Retinal pigment epithelial cell (primary cell): ENCODE data around the gene BCL11B.

Experiments
- DNase-seq: peaks from one replicate; pipeline ENCODE4 v3.0.0-alpha.2; 2010; ENCODE audit warnings: low read depth
- H3K4me3 ChIP-seq: 2 replicates; pipeline ENCODE4 v1.5.1; 2011; ENCODE audit warnings: mild to moderate bottlenecking, low read length, control low read depth, moderate library complexity
- TF ChIP-seq, protein P1 (sequence below): conservative IDR thresholded peaks from 2 replicates; pipeline ENCODE4 v1.5.1; 2011; ENCODE audit warnings: low read depth, low read length, control low read depth, inconsistent platforms

The BCL11B gene

DNA sequence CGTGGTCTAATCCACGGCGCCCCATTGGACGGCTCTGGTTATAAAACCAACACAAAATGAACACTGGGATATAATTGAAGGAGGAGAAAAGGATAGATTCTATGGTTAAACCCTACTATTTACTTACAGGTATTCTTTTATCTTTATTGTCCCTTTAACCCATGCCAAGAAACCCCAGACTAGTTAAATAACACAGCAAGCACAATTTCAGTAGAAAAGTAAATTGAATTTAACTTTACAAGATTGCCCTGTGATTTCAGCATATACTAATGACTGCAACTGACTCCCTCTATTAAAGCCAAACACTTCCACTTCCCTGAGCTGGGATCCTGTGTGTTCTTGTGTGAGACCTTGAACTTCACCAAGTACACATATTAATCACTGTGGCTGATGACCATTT, 45.3 kb downstream of the BCL11B start:
- no peak overlapping the region for H3K4me3 ChIP-seq
- DNase-seq, result no peak
- TF ChIP-seq, protein P1, sequence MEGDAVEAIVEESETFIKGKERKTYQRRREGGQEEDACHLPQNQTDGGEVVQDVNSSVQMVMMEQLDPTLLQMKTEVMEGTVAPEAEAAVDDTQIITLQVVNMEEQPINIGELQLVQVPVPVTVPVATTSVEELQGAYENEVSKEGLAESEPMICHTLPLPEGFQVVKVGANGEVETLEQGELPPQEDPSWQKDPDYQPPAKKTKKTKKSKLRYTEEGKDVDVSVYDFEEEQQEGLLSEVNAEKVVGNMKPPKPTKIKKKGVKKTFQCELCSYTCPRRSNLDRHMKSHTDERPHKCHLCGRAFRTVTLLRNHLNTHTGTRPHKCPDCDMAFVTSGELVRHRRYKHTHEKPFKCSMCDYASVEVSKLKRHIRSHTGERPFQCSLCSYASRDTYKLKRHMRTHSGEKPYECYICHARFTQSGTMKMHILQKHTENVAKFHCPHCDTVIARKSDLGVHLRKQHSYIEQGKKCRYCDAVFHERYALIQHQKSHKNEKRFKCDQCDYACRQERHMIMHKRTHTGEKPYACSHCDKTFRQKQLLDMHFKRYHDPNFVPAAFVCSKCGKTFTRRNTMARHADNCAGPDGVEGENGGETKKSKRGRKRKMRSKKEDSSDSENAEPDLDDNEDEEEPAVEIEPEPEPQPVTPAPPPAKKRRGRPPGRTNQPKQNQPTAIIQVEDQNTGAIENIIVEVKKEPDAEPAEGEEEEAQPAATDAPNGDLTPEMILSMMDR, result no peak

DNA sequence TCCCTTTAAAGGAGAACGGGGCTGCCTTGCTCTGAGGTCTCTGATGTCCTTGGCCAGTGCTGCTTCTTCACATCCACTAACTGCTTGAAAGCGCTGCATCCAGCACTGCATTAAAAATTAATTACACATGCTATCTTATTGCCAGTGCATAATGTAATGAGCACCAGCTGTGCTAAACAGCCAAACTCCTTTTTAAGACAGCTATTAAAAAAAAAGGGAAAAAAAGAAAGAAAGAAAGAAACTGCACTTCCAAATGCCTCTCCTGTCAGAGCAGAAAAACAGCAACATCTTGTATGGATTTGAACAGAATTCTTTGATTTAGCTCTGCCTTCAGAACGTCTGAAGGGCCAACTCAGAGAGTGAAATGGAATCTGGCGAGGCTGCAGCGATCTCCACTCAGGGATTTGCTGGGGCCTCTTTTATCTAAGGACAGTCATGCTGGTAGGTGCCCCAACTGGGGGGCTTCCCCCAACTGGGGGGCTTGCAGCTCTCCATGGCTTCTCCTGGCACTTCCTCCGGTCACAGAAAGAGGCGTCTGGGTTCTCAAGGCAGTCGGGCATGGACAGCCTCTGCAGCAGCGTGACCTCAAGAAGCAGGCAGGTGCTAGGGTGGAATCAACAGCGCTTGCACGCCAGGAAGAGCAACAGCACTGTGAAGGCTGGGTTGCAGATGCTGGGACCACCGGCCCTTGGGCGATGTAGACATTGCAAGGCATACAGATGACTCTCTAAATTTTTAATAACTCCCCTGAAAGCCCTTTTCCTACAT, 46.4 kb downstream of the BCL11B start:
- TF ChIP-seq, protein P1, result no peak
- H3K4me3 ChIP-seq, result no peak overlapping the region
- no peak for DNase-seq

DNA sequence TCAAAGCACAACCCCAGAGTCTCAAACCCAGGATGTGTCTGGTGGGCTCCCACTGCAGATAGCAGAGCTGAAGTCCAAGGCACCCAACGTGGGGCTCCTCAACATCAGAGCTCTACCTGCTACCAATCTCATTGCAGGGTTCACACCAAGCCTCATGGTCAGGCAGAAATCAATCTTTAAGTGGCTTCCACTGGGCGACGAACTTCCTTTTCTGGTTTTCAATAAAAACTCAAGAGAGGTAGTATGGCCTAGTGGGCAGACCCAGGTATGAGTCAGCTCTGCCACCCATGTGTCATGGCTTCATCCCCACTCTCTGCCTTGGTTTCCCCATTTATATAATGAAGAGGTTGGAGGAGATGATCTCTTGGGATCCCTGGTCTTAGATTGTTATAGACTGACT, 47.0 kb downstream of the BCL11B start:
- TF ChIP-seq, protein P1, result no peak
- DNase-seq, result no peak
- H3K4me3 ChIP-seq, result no peak overlapping the region

DNA sequence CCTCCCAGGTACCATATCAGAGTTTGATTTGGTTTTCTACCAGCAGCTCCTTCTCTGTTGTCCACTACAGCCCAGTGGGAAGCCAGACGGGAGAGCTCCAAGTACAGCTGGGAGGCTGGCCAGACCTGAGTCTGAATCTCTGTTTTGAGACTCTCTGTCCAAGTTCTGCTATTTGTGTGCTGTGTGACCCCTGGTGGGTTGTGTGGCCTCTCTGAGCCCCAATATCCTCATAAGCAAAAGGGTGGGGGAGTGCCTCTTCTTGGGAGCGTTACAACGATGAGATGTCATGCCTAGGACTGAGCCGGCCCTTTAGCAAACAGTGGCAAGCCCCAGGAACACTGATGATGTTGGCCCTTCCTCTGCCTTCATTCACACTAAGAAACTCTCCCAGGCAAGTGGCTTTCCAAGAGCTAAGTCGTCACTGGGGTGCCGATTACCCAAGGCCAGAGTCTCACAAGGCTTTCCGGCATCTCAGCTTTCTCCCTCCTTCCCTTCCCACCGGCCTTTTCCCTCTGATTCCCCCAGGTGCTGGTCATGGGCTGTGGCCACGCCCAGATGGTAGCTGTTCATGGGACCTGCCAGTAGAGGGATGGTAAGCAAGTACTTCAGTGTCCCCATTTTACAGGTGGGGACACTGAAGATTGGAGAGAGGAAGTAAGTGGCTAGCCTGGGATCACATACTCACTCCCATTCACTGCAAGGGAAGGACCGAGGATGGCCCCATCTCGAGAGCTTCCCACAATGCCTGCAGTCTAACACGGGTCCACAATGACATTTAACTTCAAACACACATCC, 47.7 kb downstream of the BCL11B start:
- H3K4me3 ChIP-seq, result no peak overlapping the region
- no peak for DNase-seq
- TF ChIP-seq, protein P1, result peak; percentile 5

DNA sequence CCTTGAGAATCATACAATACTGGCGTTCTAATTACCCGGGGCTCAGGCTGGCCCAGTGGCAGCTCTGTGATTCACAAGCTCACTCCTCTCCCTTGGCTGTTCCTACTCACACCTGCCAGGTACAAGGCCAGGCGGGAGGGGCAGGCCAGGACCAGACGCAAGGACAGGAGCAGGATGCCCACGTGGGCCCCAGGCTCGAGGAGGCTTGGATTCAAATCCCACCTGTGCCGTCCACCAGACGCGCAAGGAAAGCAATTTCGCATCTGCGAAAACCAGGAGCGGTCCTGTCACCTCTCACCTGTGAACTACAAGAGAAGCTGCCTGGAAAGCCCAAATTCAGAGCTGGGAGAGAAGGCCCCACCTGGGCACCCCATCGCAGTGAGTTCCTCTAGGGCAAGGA, 50.6 kb downstream of the BCL11B start:
- TF ChIP-seq, protein P1, result no peak
- DNase-seq, result no peak
- H3K4me3 ChIP-seq, result no peak overlapping the region

DNA sequence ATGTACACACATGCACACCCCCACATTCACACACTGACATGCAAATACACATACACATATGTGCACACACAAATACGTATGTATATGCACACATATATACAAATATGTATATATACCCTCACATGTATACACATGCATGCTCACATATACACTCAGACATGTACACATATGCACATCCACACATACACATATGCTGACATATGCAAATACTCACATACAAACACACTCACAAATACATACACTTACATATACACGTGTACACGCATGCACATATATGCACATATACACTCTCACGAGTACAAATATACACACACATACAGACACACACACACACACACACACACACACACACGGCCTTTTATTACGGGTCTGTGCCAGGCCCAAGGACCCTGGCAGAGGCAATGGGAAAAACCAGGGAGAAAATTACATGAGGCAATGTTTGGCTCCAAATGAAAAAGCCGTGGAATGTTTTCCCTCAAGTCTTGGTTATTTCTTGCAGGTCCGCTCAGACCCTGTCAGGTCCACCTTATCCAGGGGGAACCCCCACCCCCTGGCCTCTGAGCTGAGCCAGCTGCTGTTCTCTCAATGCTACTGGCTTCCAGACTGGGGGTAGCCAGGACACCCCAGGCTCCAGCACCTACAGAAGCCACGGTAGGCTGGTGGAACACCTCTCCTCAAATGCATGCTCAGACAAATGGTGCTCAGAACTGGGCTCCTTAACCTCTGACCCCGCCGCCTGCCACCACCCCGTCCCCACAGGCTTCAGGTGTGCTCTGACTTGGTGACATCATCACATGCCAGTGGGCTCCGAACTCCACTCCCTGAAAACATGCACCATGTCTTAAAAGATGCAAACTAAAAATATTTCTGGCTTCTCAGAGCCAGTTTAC, 54.7 kb downstream of the BCL11B start:
- no peak for DNase-seq
- H3K4me3 ChIP-seq, result no peak overlapping the region
- TF ChIP-seq, protein P1, result no peak
